ENCODE results near the gene MYOT. TPM values are rescaled to one million over a fixed set of nuclear protein-coding genes. Genes with fewer than 3 reads are reported as not detected.

Gene MYOT, protein sequence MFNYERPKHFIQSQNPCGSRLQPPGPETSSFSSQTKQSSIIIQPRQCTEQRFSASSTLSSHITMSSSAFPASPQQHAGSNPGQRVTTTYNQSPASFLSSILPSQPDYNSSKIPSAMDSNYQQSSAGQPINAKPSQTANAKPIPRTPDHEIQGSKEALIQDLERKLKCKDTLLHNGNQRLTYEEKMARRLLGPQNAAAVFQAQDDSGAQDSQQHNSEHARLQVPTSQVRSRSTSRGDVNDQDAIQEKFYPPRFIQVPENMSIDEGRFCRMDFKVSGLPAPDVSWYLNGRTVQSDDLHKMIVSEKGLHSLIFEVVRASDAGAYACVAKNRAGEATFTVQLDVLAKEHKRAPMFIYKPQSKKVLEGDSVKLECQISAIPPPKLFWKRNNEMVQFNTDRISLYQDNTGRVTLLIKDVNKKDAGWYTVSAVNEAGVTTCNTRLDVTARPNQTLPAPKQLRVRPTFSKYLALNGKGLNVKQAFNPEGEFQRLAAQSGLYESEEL
- total RNA-seq, result not detected

DNA sequence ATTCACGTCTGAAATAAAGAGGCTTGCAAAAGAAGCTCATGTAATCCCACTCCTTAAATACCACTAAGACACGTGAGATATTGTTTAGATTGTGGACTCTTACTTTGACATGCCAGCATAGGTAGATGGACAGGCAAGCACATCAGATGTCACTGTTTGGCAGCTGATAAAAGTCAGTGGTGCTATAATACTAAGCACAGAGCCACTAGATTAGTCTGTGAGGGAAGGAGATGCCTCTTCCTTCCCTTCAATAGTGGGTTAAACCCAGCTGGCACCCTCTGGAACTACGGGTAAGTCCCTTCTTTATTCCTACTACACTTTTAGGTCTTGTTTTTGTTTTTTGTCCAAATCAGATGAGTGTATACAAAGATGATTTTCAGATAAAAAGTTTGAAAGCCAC, at the start of gene MYOT:
Gene MYOT (plus strand): TSS at position 197 of the 400 bp plus-strand sequence. CDS start 2,792 bp downstream, outside the sequence.
- CTCF ChIA-PET, result no interaction called here
- POLR2A ChIA-PET, result no interaction called here

DNA sequence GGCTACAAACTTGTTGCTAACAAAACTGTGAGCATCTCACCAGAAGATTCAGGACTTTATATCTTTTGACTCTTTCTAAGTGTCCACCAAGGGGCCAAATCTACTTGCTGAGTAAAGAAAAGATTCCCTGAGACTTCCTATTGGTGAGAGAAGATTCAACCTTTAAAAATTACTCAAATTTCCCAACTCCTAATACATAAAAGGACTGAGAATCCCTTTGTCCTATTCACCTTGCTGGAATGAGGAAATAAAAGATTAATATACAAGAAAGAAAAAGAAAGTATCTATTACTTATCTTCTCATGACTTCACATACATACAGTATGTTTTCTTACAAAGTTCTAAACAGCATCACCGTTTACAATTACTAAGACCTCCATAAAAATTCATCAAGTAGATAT, 47.9 kb upstream of the MYOT start:
- ChIA-PET POLR2A (no interaction called here), CTCF (no interaction called here)

DNA sequence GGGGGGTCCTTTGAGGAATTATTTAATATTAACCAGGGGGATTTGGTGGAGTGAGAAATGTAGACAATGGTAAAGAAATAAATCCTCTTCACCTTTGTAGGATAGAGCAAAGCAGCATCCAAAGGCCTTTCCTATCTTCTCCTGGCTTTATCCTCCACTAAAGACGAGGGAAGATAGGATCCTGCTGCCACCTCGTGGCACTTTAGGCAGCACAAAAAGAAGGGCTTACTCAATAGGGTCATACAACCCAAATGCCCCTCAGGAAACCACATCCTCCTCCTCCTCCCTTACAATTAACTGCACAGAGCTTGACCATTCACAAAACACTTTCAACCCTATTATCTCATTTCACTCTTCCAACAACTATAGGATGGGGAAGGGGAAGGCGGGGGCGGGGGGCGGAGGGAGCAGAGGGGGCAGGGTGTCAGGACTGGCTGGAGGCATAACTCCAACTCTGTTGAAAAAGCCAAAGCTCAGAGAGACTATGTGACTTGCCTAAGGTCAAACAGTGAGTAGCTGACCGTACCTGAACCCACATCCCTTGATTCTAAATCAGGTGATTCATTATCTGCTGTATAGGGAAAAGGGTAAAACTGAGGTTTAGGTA, 45.4 kb upstream of the MYOT start:
- POLR2A ChIA-PET, result no interaction called here

DNA sequence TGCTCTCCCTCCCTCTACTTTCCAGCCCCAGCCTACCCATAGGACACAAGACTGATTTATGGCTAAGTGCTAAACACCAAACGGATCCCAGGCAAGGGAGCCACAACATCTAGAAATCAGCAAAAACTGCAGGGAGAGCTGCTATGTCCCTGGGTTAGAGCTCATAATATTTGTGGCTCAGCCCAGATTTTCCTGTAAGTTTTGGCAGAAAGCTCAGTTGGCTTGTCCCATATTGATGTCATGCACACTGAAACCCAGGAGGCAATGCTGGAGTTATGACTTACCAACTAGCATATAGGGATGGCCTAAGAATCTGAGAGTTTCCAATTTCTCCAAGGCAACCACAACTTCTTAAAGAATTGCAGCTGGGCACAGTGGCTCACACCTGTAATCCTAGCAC, 44.7 kb upstream of the MYOT start:
- CTCF ChIA-PET, result no interaction called here

More for the DNA sequence above, 45.4 kb upstream of the MYOT start:
- CTCF ChIA-PET, result no interaction called here

DNA sequence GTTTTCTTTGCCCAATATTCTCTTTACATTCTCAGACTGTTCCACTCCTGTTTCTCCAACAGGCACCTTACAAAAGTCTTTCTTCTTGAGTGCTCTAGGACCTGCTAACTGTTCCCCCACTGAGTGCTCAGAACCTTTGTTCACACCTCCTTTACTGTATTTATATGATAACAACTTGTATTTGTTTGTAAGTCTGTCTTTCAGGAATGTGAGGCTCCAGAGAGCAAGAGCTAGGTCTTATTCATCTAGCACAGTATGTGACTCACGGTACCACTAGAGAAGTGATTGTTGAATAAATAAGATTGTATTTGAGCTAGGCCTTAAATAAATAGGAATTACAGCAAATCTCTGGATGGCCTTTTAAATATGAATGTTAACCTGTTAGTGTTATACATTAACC, 42.5 kb upstream of the MYOT start:
- POLR2A ChIA-PET, result no interaction called here
- CTCF ChIA-PET, result no interaction called here

More for the DNA sequence above, 44.7 kb upstream of the MYOT start:
- POLR2A ChIA-PET, result no interaction called here

DNA sequence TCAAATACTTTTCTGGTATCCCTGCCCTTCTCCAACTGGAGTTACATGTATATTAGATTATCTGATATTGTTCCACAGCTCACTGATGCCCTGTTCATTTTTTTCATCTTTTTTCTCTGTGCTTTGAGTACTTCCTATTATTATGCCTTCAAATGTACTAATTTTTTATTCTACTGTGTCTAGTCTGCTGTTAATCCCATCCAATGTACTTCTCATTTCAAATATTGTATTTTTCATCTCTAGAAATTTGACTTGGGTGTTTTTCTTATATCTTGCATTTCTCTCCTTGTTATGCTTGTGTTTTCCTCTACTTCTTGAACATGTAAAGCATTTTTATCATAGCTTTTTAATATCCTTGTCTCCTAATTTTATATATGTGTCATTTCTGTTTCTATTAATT, 41.6 kb upstream of the MYOT start:
- POLR2A ChIA-PET, result no interaction called here
- CTCF ChIA-PET, result no interaction called here

DNA sequence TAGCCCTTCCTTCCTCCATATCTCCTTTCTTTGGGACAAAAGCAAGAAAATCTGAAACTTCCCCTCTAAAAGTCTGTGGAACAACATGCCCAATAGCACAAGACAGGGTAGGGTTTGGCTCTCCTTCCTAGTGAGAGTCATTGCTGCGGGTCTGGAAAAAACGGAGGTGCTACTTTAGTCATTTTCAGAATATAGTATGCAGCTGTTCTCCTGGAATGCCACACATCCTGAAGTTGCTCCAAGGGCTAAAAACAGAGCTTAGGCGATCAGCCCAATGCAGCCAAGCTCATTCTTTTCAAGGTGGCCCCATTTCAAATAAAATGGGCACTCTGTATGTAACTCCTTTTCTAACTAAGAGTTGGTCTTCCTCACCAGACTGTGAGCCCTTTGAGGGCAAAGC, 39.5 kb upstream of the MYOT start:
- CTCF ChIA-PET, result interaction anchor here (0.6 to 1.0 kb wide), 2 partner anchors 50 to 423 kb away, joined by 3 read pairs; no protein-coding TSS in a partner anchor
- POLR2A ChIA-PET, result no interaction called here

DNA sequence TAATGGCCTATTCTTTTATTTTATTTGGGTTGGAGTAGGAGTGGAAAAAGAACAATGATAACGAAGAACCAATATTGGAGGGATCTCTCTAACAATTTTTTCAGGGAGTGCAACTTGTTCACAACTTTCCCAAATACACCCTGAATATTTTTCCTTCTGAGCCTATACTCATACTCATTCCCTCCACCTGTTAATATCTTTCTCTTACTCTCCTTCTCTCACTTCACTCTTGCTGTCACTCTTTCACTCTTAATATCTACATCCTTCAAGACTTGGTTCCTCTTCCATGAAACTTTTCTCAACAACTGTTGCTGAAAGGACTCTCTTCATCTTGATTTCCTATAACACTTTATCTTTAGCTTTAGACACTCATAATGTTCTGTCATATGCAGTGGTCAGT, 39.0 kb upstream of the MYOT start:
- ChIA-PET POLR2A (no interaction called here), CTCF (interaction anchor here (1.0 kb wide), 1 partner anchor 50 kb away, joined by 3 read pairs; no protein-coding TSS in a partner anchor)

DNA sequence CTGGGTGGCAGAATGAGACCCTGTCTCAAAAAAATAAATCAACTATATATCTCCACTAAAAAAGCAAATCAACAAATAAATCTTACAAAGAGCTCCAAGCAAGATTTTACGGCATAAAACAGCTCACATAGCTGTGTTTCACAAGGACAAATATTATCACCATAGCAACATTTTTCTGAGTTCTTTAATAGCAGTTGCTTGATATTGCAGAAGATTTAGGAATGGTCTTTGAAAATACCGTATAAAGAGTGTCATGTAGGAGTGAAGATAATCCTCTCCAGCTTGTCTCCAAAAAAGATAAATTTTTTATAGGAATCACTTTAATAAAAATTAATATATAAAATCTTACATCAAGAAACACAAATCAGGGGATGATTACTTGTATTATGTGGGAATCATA, 36.6 kb upstream of the MYOT start:
- ChIA-PET POLR2A (no interaction called here), CTCF (no interaction called here)

DNA sequence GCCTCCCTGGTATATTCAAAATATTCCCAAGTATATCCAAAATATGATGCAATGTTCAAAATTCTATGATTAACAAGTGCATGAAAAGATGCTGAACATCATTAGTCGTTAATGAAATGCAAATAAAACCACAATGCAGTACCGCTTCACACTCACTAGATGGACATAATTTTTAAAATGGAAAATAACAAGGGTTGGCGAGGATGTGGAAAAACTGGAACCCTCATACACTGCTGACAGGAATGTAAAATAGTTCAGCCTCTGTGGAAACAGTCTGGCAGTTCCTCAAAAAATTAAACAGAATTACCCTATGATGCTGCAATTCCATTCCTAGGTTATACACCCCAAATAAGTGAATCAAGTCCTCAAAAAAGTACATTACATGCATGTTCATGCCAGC, 36.1 kb upstream of the MYOT start:
- POLR2A ChIA-PET, result no interaction called here
- CTCF ChIA-PET, result no interaction called here

DNA sequence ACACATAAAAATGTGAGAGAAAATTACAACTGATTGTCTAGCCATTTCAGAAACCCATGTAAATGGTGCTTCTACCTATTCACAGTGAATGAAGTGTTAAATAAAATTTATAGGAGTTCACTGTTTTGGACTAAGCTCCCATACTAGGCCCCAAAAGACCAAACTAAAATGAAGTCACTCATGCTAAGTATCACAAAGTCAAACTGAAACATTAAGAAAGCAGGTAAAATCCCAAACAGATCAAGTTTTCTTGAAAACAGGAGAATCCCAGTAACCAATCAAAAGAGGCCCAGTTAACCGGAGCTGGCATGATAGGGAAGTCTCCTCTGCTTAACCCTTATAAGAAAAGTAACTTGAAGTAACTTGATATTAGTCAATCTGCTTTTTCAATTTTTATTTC, 35.2 kb upstream of the MYOT start:
- POLR2A ChIA-PET, result no interaction called here
- CTCF ChIA-PET, result no interaction called here

DNA sequence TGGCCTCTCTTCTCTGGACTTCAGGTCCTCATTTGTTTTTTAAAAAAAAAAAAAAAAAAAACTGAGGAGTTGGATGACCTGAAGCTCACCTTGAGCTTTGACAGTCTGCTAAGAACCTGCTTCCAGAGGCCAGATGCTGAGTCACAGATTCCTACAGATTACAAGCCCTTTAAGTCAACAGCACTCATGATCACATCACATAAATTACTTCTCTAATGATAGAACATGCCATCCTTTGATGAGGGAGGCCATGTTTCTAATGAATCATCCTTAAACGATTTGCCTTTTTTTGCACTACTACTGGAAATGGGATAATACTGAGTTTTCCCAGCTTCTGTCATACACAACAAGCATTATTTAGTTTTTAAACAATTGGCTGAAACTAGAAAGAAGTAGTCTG, 34.2 kb upstream of the MYOT start:
- ChIA-PET POLR2A (no interaction called here), CTCF (no interaction called here)

DNA sequence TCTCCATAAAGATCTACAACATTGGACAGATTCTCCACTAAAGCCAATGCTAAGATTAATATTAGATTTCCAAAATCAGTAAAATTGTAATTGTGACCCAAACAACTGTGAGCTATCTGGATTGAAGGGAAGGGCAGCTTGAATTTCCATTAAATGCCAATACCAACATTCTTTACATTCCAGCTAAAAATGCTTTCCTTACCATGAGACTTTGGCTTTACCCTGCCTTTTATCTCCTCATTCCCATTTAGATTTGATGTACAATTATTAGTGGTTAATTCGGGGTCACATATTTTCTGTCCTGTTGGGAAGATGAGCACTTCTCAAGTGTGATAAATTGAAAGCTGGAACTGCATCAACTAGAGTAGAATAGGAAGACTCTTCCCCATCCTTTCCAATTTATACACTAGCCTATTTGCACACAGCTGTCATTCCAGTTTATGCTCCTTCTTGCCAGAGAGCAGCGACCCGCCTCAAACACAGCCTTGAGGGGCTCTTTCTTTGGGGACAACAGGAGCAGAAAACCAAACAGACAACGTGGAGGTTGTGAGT, 33.1 kb upstream of the MYOT start:
- CTCF ChIA-PET, result interaction anchor here (0.6 kb wide), 1 partner anchor 44 kb away, joined by 3 read pairs; no protein-coding TSS in a partner anchor
- POLR2A ChIA-PET, result no interaction called here

DNA sequence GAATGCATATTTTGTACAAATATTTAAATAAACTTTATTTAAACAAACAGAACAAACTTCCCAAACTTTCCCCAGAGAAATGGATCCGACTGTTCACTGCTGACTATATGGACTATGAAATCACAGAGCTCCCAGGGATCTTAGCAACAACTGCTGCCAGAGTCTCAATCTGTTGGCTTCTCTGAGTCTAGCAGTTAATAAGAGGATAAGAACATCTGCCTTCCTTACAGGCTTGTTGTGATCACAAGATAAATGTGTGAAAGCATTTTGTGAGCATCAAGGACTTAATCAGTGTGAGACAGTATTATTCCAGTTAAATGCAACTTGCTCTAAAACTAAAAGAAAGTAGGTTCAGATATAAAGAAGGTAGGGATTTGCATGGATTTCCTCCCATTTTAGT, 31.4 kb upstream of the MYOT start:
- ChIA-PET CTCF (no interaction called here), POLR2A (no interaction called here)

DNA sequence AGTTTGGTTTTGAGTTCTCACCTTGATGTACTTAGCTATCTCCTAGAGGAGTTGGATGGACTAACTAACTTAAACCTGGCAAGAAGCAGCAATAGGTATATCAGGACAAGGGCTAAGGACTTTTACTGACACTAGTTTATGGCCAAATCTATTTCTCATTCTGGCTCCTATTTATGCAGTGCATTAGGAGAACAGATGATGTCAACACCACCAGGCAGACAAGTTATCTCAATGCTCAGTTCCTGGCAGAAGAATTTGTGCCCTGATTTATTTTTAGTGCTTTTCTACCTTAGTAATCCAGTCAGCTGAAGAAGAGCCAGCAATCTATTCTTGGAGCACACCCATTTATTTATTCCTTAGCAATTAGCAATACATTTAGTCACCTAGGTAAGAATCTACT, 30.7 kb upstream of the MYOT start:
- ChIA-PET POLR2A (no interaction called here), CTCF (no interaction called here)

DNA sequence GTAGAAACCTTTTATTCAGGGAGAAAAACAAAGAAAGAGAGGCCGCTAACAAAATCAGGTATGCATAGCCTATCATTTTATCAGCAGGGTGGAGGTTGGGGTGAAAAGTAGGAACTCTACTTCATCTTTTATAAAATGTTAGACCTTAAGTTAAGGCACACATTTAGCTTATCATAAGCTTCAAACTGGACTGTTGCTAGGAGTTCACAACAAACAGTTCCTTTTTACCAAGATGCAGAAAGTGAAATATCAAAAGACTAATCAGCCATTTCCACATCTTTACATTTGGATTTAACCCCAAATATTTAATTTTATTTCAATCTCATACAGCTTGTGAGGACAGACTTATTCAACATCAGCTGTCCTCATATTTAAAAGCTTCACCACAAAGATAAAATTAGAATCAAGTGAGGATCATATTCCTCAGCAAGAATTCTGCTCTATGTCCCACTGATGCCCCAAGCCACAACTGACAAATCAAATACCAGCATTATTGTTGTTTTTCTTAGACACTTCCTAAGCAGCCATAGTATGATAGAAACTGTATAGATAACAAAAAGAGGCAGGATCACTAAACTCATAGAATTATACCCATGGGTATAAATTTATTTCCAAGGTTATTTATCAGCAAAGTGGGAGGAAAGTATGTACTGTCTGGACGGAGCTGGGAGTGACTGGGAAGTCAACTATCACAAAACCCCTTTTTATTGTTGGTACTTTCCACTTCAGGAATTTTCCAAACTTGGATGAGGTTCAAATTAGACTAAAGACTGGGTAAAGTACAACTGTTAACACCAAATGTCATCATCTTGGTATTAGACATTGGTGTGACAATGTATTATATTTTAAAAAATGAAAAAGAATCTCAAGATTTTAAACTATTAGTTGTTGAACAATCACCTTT, 29.9 kb upstream of the MYOT start:
- ChIA-PET CTCF (no interaction called here), POLR2A (no interaction called here)

DNA sequence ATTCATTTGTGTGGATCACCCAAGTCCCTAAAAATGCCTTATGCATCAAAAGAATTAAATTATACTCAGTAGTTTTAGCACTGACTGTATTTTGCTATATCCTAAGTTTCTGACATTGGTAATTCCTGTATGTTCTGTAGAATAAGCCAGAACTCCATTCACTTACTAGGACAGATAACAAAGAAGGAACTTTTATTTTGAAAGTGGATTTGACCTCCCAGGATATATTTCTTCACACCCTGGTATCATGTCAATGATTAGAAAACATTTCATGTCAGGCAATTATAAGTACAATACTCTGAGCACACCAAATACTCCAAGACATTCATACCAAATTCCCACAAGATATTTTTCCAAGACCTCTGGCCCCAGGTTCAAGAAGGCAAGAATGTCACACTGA, 28.7 kb upstream of the MYOT start:
- CTCF ChIA-PET, result no interaction called here
- POLR2A ChIA-PET, result no interaction called here

DNA sequence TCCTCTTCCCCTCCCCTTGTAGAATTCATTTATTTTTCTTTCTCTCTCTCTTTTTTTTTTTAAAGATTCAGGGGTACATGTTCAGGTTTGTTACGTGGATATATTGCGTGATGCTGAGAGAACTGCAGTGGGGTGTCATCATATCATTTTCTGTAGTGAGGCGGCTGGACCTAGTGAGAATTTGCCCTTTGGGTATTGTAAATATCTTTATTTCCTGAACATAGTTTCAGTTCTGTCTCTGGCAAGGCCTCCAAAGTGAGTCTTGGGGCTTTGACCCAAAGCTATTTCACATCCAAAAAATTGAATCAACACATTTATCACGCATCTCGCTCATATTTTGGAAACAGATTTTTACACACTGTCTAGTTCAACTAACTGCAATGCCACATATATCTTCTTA, 25.4 kb upstream of the MYOT start:
- ChIA-PET CTCF (no interaction called here), POLR2A (no interaction called here)

DNA sequence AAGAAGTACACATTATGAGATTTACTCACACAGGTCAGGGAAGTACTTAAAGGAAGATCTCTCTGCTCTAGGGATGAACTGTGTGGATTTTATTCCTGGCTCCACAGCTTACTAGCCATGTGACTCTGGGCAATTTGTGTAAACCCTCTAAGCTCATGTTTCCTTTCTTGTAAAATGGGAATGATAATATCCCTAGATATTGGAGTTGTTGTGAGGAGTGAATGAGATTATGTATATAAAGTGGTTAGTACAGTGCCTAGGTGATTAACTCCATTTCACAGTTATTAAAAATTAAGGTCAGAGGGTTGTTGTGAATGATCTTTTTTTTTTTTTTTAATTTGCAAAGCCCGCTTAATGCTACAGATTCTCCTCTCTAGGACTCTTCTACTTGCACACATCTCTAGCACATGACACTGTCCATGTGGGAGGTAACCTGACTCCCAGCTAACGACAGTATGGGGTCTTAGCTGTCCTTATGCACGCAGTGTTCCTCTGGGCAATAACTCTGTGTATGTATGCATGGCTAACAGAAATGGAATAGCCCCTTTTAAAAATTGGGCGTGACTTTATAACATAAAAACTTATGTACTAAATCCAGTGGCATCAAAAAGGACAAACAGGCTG, 23.9 kb upstream of the MYOT start:
- CTCF ChIA-PET, result interaction anchor here (0.7 kb wide), 1 partner anchor 32 kb away, joined by 4 read pairs; no protein-coding TSS in a partner anchor

DNA sequence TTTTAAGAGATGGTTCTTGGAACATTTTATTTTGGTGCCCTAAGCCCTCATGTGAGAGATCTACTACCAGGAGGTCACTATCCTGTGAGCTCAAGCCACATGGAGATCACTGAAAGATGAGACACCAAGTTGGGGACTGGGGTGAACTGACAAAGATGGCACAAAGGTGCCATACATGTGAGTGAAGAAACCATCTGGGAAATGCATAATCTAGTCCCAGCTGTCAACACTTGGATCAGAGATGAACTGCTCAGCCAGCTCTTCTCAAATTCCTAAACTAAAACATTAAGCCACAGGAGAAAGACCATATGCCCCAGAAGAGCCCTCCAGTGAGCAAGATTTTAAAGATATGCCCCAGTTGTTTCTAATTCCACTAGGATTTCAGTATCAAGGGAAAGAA, 22.2 kb upstream of the MYOT start:
- ChIA-PET POLR2A (no interaction called here), CTCF (no interaction called here)

More for the DNA sequence above, 23.9 kb upstream of the MYOT start:
- POLR2A ChIA-PET, result no interaction called here
